Endothelial cell of umbilical vein (primary cell): Measurements from ENCODE around the gene ZSWIM6. TPM values are rescaled to one million over a fixed set of nuclear protein-coding genes. Genes with fewer than 3 reads are reported as not detected.

ENCODE experiments used
- BruUV-seq: library from RNA; stranded (reverse); fragments of 400-500 nt; replicated peaks from 2 replicates; lab custom pipeline; 2021; lab: Mats Ljungman, UMichigan
- CTCF ChIA-PET: fragments of 300-600, 350-600 bp; sonication (Branson Sonifier 250); formaldehyde crosslinking; loops from one replicate; lab custom pipeline; 2021; ENCODE audit warnings: antibody characterized with exemption, inconsistent platforms; lab: Charles Lee
- POLR2A ChIA-PET: fragments of 300-600, 350-600 bp; sonication (Branson Sonifier 250); formaldehyde crosslinking; loops from one replicate; lab custom pipeline; 2021; ENCODE audit warnings: antibody characterized with exemption, inconsistent platforms; lab: Charles Lee
- DNase-seq: peaks from one replicate; pipeline ENCODE4 v3.0.0-alpha.2; 2011; ENCODE audit warnings: low read depth, low spot score
- FAIRE-seq: peaks from 2 replicates; lab custom pipeline; 2011; peaks lifted over from hg19 to GRCh38; lab: Jason Lieb, UNC
- H2AFZ ChIP-seq: 2 replicates; pipeline ENCODE4 v1.6.0; 2012; ENCODE audit warnings: low read depth, low read length, control low read depth, inconsistent platforms
- H3K27ac ChIP-seq: 2 replicates; pipeline ENCODE4 v1.5.1; 2011; ENCODE audit warnings: low read depth, mild to moderate bottlenecking, control low read depth, low read length, moderate library complexity; ENCODE audit not compliant: insufficient read depth
- H3K27me3 ChIP-seq, 2 experiments: 2 replicates each; pipeline versions ENCODE4 v1.6.0 to v1.6.1; 2011; ENCODE audit warnings: low read length in 2 of 2, mixed read lengths in 1 of 2; ENCODE audit not compliant: control insufficient read depth in 2 of 2, insufficient read depth in 2 of 2
- H3K36me3 ChIP-seq, 2 experiments: 2 replicates in 1 of 2; 3 replicates in 1 of 2; pipeline ENCODE4 v1.5.1; 2011; ENCODE audit warnings: low read length in 2 of 2, mild to moderate bottlenecking in 1 of 2, moderate library complexity in 1 of 2; ENCODE audit not compliant: control insufficient read depth in 2 of 2, insufficient read depth in 2 of 2; ENCODE audit errors: extremely low read depth in 1 of 2
- H3K4me1 ChIP-seq: 3 replicates; pipeline ENCODE4 v1.5.1; 2011; ENCODE audit warnings: mild to moderate bottlenecking, low read length; ENCODE audit not compliant: control insufficient read depth, insufficient read depth; ENCODE audit errors: extremely low read depth
- H3K4me2 ChIP-seq: 2 replicates; pipeline ENCODE4 v1.6.1; 2011; ENCODE audit warnings: low read length, control low read depth, mixed read lengths; ENCODE audit not compliant: insufficient read depth
- H3K4me3 ChIP-seq, 3 experiments: fragments of 200-600 bp in 1 of 3; sonication (generic), shearing (Covaris generic) in 1 of 3; replicated peaks in 1 of 3; 2 replicates each; pipeline ENCODE4 v1.5.1; 2011 to 2016; ENCODE audit warnings: control low read depth in 3 of 3, low read length in 3 of 3, mild to moderate bottlenecking in 2 of 3, inconsistent platforms in 1 of 3, low read depth in 1 of 3, moderate library complexity in 1 of 3; ENCODE audit not compliant: insufficient read depth in 1 of 3
- H3K79me2 ChIP-seq: 2 replicates; pipeline ENCODE4 v1.6.0; 2012; ENCODE audit warnings: low read length, inconsistent platforms; ENCODE audit not compliant: control insufficient read depth, insufficient read depth
- H3K9ac ChIP-seq: replicated peaks from 2 replicates; pipeline ENCODE3; 2011; ENCODE audit warnings: low read length, control low read depth; ENCODE audit not compliant: insufficient read depth; ENCODE audit errors: extremely low read depth
- H3K9me1 ChIP-seq: replicated peaks from 3 replicates; pipeline ENCODE4 v1.6.0; 2011; ENCODE audit warnings: mild to moderate bottlenecking, low read length; ENCODE audit not compliant: control insufficient read depth, insufficient read depth; ENCODE audit errors: extremely low read depth
- H3K9me3 ChIP-seq: replicated peaks from 2 replicates; pipeline ENCODE4 v1.5.1; 2012; ENCODE audit warnings: low read length, inconsistent platforms; ENCODE audit not compliant: control insufficient read depth, insufficient read depth
- H4K20me1 ChIP-seq: replicated peaks from 2 replicates; pipeline ENCODE3; 2011; ENCODE audit warnings: mild to moderate bottlenecking, low read length; ENCODE audit not compliant: control insufficient read depth, insufficient read depth; ENCODE audit errors: extremely low read depth
- EZH2 ChIP-seq: IDR thresholded peaks from 2 replicates; pipeline ENCODE4 v1.6.1; 2012; ENCODE audit warnings: borderline replicate concordance, low read depth, mild to moderate bottlenecking, moderate library complexity, low read length, inconsistent platforms; ENCODE audit not compliant: severe bottlenecking
- FOS ChIP-seq: IDR thresholded peaks from 2 replicates; pipeline ENCODE4 v1.6.1; 2011; ENCODE audit warnings: mild to moderate bottlenecking, low read length, moderate library complexity, borderline replicate concordance; ENCODE audit not compliant: insufficient read depth
- MAX ChIP-seq: IDR thresholded peaks from 2 replicates; pipeline ENCODE4 v1.6.1; 2011; ENCODE audit not compliant: insufficient read depth, insufficient read length
- MYC ChIP-seq: IDR thresholded peaks from one replicate; pipeline ENCODE4 v1.6.1; 2011; ENCODE audit warnings: mild to moderate bottlenecking, low read depth, low read length
- POLR2A ChIP-seq: IDR thresholded peaks from 2 replicates; pipeline ENCODE4 v1.6.1; 2012; ENCODE audit warnings: low read depth, mild to moderate bottlenecking, control low read depth, low read length
- POLR2AphosphoS5 ChIP-seq: IDR thresholded peaks from 2 replicates; pipeline ENCODE4 v1.6.1; 2012; ENCODE audit warnings: low read depth, mild to moderate bottlenecking, control low read depth, low read length, moderate library complexity; ENCODE audit not compliant: insufficient read depth
- dilution Hi-C: fragments of 300-500 bp; cut with MboI; formaldehyde crosslinking; loops from one replicate; pipeline ENCODE4 v1.15.0; 2019; ENCODE audit warnings: low sequenced_read_pairs; ENCODE audit not compliant: extremely low pct_ligation_motif_present
- intact Hi-C: fragments of 100-400 bp; cut with micrococcal nuclease; formaldehyde crosslinking; loops from one replicate; pipeline ENCODE4 v1.10.0; 2022
- polyA plus RNA-seq, 4 experiments: library from polyadenylated mRNA; depleted of rRNA in 3 of 4; stranded (reverse) in 3 of 4; unstranded in 1 of 4; fragments of >200 nt; gene quantifications; 2 replicates each; pipeline versions ENCODE4 v1.2.1 to v1.2.3, GENCODE V29; 2011 to 2012; ENCODE audit warnings: missing spikeins in 1 of 4
- total RNA-seq: library from RNA; stranded (reverse); gene quantifications from 2 replicates; pipeline ENCODE4 v1.2.3, GENCODE V29; 2021
- TF ChIP-seq, protein P1 (sequence below), 2 donors: IDR thresholded peaks; 1 replicate in 1 of 2; 2 replicates in 1 of 2; pipeline ENCODE4 v1.5.1; 2011; ENCODE audit warnings: low read length in 2 of 2, mild to moderate bottlenecking in 2 of 2, moderate library complexity in 2 of 2, control low read depth in 1 of 2, inconsistent platforms in 1 of 2, low read depth in 1 of 2; ENCODE audit not compliant: insufficient read depth in 1 of 2; ENCODE audit errors: extremely low read depth in 1 of 2

ZSWIM6 gene
- total and polyA plus RNA-seq, 2 donors (not counting 3 experiments of a cell fraction or from before 2014, with no cell fraction given), result 14.9 to 25.3 TPM

- no peak overlapping the region for H3K4me3 ChIP-seq
- dilution Hi-C loops, result no loop called here
- CTCF ChIA-PET, result interaction anchor here (1.3 kb wide), 1 partner anchor 10 kb away, joined by 3 read pairs; no protein-coding TSS in a partner anchor
Observed at GRCh38 chr5:61340775-61341361, 8.8 kb downstream of the ZSWIM6 start.

More at GRCh38 chr5:61340775-61341361, 8.8 kb downstream of the ZSWIM6 start:
- Histone ChIP-seq H3K27me3 (no peaks in the 10 kb centered on the region), H3K9me1 (no peaks in the 10 kb centered on the region), H3K27ac (no peak overlapping the region), H3K9me3 (no peaks in the 10 kb centered on the region), H3K9ac (no peak overlapping the region), H3K4me1 (peaks cover 22% of the 10 kb centered on the region), H3K4me2 (no peak overlapping the region), H4K20me1 (peaks cover 12% of the 10 kb centered on the region), H3K36me3 (no peaks in the 10 kb centered on the region), H2AFZ (no peak overlapping the region), H3K79me2 (peaks cover 100% of the 10 kb centered on the region)
- FAIRE-seq (no peak), DNase-seq (no peak)
- no peak for TF ChIP-seq MYC
- TF ChIP-seq MAX, result no peak
- TF ChIP-seq FOS, result no peak
- TF ChIP-seq POLR2A, result no peak
- TF ChIP-seq, protein P1, sequence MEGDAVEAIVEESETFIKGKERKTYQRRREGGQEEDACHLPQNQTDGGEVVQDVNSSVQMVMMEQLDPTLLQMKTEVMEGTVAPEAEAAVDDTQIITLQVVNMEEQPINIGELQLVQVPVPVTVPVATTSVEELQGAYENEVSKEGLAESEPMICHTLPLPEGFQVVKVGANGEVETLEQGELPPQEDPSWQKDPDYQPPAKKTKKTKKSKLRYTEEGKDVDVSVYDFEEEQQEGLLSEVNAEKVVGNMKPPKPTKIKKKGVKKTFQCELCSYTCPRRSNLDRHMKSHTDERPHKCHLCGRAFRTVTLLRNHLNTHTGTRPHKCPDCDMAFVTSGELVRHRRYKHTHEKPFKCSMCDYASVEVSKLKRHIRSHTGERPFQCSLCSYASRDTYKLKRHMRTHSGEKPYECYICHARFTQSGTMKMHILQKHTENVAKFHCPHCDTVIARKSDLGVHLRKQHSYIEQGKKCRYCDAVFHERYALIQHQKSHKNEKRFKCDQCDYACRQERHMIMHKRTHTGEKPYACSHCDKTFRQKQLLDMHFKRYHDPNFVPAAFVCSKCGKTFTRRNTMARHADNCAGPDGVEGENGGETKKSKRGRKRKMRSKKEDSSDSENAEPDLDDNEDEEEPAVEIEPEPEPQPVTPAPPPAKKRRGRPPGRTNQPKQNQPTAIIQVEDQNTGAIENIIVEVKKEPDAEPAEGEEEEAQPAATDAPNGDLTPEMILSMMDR (IDR thresholded peaks at IDR 0.05; ENCODE audit: extremely low read depth in 1 of 2, insufficient read depth in 1 of 2, low read depth in 1 of 2, low read length in 2 of 2), result no peak
- TF ChIP-seq EZH2, result no peak
- no peak for TF ChIP-seq POLR2AphosphoS5
- intact Hi-C loops, result no loop called here
- POLR2A ChIA-PET, result no interaction called here
- no TSS peak for BruUV-seq
